Epidermal melanocyte (primary cell): ENCODE results near the gene ADAMTS6.

Experiments
- DNase-seq: peaks from one replicate; pipeline ENCODE4 v3.0.0; 2011; ENCODE audit warnings: low spot score; ENCODE audit not compliant: insufficient read length

The ADAMTS6 gene

DNA sequence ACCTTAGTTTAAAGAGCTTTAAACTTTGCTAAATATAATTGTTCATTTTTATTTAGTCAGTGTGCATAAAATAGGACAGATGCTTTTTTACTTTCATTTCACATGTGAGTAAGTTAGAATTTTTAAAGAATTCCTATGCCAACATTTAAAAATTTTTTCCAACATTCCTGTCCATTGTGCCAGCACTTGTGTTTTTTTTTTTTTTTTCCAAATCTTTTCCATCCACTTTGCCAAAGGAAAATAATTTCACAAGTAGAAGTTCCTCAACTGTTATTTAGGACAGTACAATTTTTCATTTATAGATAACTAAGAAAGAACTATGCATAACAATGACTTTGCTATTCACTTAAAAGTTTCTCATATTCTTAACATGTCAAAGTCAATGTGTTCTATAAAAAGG, 189.5 kb downstream of the ADAMTS6 start:
- DNase-seq, result no peak

DNA sequence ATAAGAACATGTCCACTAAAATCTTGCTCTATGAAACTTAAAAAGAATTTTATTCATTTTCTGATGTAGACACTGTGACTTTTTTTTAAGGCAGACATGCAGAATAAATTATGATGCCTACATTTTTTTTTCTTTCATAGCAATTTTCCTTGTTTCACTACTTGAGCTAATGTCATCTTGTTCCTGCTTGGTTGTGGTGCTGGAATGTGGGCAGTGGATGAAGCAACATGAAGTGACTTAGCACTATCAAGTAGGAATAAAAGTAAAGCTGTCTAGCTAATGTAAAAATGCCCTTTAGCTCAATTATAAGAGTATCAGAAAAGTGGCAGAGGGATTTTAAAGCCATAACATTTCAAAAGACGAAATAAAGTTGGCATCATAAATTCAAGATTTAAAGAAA, 191.0 kb downstream of the ADAMTS6 start:
- DNase-seq, result no peak

DNA sequence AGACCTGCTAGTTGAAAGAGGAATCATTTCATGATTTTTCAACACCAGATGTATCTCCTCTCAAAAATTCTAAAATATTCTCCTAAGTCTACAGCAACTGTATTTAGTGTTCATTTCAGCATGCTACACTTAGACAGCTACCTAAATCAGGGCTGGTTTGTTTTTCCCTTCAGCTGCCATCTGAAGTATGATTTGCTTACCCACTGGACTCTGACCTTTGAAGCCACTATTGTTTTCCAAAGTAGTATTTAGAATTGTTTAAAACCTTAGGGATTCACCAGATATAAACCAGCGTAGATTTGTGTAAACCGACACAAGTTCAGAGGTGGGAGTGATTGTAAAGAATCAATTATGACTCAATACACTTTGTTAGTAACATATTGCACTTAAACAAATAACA, 193.1 kb downstream of the ADAMTS6 start:
- DNase-seq, result no peak

DNA sequence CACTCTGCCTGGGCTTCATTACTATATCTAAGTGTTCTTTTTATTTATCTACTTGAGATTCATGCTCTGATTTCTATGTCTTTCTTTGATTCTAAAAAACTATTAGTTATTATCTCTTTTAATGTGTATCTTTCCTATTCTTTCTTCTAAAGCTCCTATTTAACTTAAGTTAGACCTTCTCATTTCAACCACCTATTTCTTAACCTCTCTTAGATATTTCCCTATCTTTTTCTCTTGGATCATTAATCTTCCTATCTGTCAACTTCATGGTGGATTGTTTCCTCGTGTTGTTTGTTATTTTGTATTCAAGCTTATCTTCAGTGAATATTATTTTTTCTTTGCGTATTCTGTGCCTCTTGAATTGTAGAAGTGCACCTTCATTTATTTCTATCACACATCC, 202.1 kb downstream of the ADAMTS6 start:
- no peak for DNase-seq

DNA sequence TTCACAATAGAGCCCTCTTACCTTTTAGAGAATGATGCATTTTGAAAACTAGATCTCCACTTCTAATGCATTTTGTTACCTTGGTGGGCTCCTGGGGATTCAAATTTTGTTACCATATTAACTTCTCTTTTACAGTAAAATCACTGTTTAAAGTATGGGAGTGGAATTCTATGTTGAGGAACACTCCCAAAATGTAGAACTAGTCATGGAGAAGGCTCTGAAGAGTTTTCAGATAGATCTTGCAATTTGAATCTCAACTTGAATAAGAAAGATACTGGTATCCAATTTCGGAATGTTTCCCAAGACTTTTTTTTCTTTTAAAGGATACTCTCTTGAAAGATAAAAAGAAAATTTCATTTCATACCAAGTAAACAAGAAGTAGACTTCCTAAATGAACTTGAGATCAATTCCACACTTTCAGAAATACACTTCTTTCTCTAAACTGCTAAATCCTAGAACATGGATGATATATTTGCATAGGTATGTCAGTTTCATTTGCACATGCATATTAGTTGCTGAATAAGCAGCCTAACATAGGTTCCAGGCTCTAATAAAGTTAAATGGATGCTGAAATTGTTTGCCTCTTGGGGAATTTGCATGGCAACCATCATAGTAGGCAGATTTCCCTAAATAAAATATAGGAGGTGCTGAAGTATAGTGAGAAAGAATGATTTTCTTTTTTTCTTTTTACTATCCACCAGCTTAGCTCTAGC, 205.4 kb downstream of the ADAMTS6 start:
- DNase-seq, result no peak

DNA sequence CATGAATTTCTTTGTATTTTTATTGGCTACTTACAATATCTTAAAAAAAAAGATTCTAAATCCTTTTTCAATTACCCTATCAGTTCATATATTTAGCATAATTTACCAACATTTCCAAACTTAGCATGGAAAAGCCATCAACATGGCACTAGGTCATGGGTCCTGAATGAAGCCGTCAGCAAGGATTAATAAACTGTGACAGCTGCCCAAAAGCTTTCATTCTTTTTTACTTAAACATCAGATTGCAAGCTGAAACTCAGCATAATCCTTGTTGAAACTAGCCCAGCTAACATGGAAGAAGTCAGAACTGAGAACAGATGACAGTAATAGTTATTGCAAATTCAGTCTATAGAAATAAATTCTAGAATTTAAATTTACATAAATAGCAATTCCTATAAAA, 209.8 kb downstream of the ADAMTS6 start:
- DNase-seq, result no peak

DNA sequence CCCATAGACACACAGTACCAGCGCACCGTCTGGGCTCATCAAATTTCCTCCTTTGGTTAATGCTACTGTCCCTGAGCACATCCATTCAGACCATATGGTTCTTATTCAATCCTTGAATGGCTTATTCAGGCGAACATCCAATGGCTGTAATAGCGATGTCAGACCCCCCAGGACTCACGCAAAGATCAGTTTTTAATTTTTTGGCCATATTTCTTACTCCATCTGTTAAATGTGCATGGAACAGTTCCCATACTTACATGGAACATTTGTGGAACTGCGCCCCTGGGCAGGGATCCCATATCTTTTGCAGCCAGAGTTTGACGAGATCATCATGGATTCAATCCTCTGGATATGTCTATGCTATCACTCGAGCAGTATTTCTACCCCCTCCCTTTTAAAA, 213.2 kb downstream of the ADAMTS6 start:
- no peak for DNase-seq

DNA sequence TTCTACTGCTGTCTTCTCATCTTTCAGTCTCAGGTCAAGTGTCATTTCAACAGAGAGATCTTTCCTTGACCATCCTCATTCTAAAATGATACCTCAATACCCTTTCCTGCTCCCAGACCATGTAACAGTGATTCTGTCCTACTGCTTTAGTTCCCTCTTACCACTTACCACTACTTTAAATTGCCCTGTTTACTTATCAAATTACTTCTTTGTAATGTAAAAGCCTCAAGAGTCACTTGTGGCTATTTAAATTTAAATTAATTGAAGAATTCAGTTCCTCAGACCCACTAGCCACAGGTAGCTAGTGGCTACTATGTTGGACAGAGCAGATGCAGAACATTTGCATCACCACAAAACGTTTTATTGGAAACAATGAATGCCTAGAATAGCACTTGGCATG, 217.3 kb downstream of the ADAMTS6 start:
- DNase-seq, result no peak

DNA sequence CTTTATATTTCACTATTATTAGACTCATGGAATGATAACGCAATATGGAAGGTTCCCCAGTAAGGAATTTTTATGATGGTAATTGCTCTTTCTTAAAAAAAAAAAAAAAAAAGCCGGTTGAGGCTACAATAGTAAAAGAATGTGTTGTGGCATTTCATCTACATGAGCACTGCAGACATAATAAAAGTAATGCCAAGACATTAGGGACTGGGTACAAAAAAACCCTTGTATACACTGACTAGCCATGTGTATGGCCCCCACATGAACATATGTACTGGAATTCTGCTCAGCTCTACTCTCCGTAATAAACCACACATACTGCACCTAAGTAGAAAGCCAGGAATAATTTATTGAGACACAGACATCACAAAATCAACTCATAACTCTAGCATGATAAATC, 218.4 kb downstream of the ADAMTS6 start:
- no peak for DNase-seq

DNA sequence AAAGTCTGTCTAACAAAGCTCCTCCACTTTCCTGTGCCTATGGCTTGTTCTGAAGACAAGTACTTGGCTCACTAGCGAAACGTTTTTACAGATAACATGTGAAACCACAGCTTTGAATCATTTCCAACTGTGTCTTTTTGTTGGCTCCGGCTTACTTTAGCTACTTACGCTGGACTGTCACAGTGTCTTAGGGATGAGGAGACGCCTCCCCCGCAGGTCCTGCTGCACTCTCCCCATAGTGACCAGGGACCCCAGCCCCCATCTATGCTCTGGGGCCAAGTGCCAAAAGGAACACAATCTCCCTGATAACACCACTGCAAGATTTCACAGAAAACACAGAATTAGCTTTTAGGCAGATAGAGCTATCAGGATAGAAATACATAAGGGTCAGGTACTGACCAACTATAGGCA, 219.1 kb downstream of the ADAMTS6 start:
- peak; percentile 25 for DNase-seq

DNA sequence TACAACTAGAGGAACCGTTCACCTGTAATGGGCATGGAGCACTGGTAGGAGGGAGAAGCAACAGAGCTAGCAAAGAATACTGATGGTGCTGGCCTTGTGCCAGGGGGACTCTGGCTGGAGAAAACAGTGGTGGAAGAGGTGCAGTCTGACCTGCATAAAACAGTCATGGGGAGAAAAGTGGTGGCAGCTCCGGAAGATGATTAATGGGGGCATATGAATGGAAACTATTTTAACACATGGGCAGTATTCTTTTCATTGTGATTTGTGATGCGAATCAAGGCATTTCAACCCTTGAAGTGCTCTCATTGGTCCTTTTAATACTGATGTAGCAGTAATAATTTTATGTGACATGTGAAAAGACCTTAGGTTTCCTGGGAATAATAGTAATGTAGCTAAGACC, 219.6 kb downstream of the ADAMTS6 start:
- no peak for DNase-seq

DNA sequence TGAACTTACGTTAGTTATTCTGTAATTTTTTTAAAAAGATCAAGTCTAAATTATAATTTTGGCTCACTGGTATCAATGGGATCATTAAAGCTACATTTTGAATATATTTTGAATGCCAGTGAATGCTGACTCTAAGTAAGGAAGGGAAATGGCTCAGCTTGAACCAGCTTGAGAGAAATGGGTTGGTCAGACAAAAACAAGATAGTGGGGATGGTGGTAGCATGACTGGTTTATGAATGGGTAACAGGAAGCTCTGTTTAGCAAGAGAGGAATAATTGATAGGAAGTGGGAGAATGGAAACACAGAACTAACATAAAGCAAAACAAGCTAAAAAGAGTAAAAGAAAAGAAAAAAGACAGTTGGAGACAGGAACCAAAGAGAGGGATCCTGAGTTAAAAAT, 220.2 kb downstream of the ADAMTS6 start:
- no peak for DNase-seq

DNA sequence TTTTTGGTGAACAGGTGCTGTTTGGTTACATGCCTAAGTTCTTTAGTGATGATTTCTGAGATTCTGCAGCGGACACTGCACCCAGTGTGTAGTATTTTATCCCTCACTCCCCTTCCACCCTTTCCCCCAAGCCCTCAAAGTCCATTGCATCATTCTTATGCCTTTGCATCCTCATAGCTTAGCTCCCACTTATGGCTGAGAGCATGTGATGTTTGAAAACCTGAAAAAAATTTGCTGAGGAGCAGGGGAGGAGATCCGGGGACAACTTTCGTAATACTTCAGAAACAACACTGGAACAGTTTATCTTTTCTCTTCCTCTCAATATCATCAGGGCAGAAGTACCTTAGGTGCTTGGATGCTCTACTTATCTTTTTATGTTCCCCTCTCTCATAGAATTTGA, 226.4 kb downstream of the ADAMTS6 start:
- DNase-seq, result no peak

DNA sequence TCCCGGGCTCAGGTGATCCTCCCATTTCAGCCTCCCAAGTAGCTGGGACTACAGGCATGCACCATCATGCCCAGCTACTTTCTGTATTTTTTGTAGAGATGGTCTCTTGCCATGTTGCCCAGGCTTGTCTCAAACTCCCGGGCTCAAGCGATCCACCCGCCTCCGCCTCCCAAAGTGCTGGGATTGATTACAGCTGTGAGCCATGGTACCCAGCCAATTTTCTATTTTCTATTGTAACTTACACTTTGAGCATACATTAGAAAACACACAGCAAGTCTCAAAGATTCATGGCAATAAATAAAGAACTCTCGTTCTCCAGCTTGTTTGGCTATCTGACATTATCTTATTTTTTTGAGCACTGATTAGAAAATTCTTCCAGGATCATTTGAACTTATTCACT, 228.7 kb downstream of the ADAMTS6 start:
- no peak for DNase-seq

DNA sequence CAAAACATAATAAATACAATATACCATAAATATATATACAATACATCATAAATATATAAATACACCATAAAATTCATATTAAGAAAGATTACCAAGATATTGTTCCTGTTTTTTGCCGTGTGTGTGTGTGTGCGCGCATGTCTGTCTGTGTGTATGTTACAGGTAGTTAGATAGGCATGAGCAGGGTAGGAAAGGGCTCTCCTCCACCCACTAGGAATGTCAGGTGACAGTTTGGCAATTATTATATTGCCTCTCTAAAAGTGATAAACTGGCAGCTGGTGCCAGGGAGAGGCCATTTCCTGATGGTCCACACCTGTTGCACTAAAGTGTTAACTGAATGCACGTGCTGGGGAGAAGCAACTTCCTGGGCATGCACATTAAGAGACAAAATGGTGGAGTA, 232.8 kb downstream of the ADAMTS6 start:
- DNase-seq, result no peak

DNA sequence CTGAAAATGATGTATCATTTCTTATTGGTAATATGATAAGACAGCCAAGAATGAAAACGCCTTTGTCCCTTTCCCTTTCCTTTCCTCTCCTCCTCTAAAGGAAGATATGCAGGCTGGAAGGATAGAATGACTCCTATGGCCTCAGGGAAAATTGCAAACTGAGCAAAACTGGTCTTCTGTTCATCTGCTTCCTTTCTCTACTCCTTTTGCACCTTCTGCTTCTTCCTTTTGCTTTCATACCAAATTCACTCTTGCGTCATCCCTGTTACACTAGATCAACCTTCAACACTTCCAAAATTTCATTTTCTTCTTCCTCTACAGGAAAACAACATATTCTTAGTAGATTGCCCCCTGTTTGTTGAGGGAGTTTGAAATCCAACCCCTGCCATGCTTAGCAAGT, 234.1 kb downstream of the ADAMTS6 start:
- DNase-seq, result no peak

DNA sequence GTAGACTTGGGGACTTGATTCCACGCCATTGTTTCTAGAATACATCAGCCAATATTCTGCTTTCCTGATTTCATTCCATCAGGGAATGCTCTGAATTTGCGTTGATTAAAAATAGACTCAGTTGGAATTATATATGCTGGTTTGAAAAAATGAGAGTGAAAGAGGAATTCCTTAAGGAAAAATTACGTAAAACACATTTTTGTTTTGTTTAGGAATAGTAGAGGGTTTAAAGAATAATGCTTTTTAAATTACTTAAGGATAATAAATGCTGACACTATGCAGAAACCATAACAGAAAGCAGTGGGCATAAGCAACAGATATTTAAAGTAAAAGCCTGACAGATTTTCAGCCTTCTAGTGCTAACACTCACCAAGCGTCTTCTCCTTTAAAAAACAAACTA, 235.0 kb downstream of the ADAMTS6 start:
- no peak for DNase-seq

DNA sequence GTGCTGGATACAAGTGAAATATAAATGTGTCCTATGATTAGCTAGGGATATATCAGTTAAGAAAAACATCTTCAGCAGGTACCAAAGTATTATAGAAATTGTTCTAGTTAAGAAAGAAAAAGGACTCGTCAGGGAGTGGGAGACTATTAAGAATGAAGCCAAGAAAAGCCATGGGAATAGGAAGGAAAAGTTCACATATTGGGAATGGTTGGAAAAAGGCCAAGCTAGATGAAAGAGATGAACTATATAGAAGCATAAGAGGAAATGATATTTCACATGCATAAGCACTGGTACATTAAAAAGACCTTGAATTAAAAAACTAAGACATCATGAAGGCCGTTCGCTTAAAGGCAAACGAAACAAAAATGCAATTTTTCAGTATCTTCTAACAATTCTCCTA, 237.7 kb downstream of the ADAMTS6 start:
- DNase-seq, result no peak

DNA sequence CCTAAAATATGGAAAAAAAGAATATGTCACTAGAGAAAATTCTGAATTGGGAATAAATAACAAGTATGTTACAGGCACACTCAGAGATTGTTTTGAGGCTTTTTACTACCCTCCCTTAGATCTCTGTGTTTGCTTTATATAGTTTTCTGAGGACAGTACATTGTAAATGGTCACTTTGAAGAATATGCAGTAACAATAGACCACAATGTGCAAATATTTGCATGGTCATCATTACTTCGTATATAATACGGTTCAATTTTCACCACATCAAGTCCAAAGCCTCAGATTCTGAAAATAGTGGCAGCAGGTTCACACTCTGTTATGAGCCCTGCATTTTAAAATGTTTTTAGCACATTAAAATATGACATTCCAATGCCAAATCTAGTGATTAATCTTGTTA, 238.6 kb downstream of the ADAMTS6 start:
- no peak for DNase-seq

DNA sequence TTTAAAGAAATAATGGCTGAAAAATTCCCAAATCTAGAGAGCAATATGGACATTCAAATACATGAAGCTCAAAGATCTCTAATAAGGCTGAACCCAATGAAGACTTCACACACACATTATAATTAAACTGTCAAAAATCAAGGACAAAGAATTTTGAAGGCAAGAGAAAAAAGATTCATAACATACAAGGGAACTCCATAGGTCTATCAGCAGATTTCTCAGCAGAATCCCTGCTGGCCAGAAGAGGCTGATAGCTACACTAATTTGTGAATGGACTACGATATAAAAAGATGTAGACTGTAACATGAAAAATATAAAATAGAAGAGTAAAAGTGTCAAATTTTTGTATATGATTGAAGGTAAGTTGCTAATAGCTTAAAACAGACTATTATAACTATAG, 251.9 kb downstream of the ADAMTS6 start:
- DNase-seq, result no peak

DNA sequence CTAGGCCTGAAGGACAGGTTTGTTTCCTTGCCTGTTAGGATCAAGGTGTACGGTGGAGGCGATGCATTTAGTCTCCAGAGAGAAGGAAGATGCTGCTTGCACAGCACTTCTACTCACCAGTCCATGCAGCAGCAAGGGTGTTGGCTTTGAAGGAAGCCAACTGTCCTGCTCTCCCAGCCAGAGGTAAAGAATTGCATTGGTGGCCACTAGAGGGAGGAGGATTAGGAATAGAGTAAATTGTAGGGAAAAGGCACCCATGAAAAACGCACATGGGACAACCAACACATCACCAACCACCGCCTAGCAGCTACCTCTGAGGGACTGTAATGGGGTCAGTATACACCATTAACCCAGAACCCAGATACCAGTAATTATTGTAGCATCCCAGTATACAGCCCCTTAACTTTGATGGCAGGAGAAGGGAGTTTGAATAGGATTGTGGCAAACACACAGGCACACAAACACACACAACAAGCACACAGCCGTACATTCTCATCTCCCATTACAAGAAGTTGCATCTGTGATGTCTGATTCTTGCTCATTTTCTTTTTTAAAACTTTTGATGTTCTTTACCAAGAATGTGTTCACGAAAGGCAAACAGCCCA, 267.7 kb downstream of the ADAMTS6 start:
- no peak for DNase-seq

DNA sequence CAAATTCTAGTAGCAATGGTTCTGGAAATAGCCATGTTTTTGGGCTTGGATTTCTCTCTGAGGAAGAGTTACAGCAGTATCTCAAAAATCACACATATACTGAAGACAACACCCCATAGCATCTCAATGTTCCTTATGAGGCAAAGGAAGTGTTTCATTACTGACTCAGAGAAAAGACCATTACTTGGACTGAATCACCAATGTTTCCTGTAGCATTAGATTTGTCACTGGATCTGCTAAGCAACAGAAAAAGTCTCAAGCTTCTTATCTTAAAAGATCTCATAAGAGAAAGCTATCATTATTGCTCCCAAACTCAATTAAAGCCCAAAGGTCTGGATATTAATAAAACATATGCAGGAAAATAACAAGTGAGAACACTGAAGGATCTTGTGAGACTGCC, 272.4 kb downstream of the ADAMTS6 start:
- no peak for DNase-seq

DNA sequence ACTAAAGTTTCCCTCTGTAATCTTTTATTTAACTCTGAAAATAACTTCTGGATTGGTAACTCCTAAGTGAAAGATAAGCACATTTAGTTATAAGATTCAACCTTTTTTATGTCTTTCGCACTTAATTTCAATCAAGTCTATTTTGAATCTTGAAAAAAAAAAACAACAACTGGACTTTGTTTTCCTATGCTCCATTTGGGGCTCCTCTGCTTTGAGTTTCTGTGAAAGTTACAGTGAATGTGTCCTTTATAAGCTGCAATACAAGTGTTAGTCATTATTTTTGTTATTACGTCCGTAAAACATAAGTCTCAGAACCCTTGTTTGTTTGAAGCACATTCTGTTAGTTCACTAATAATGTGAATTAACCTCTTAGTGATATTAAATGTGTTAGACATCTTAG, 276.8 kb downstream of the ADAMTS6 start:
- no peak for DNase-seq

DNA sequence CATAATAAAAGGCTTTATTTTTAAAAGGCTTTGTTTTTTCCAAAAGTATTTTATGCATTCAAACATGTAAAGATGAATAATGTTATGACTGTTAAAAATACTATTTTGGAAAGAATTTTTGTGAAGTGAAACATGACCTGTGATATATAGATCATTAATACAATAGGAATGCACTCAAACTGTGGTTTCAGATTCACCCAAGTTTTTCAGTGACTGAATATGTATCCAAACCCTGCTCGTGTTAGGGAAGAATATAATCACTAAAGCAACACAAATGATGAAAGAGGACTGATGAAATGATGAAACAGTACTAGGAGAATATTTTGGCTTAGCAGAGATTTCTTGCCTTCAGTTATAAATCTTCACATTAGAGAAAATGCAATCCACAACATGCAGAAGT, 278.0 kb downstream of the ADAMTS6 start:
- no peak for DNase-seq
